DND-41 (cell line): ENCODE results near the gene KCNJ16.

Source experiments
- ATAC-seq: fragments of 200-7000 bp; cut with Tn5 transposase; 3 replicates; pipeline ENCODE4 v1.9.1; 2021; ENCODE audit warnings: low read depth; ENCODE audit not compliant: insufficient read depth
- DNase-seq: peaks from one replicate; pipeline ENCODE4 v3.0.0-alpha.2; 2020
- H2AFZ ChIP-seq: 2 replicates; pipeline ENCODE4 v1.6.0; 2012; ENCODE audit warnings: low read depth, low read length
- H3K27ac ChIP-seq: 2 replicates; pipeline ENCODE4 v1.5.1; 2012; ENCODE audit warnings: low read length, inconsistent platforms
- H3K27me3 ChIP-seq: fragments of 200-600 bp; sonication (generic); 2 replicates; pipeline ENCODE4 v1.6.0; 2012; ENCODE audit warnings: low read length, mild to moderate bottlenecking, inconsistent platforms; ENCODE audit not compliant: insufficient read depth, poor library complexity
- H3K36me3 ChIP-seq: 2 replicates; pipeline ENCODE4 v1.5.1; 2012; ENCODE audit warnings: low read length, inconsistent platforms; ENCODE audit not compliant: insufficient read depth
- H3K4me1 ChIP-seq: 2 replicates; pipeline ENCODE4 v1.5.1; 2012; ENCODE audit warnings: mild to moderate bottlenecking, low read length; ENCODE audit not compliant: insufficient read depth
- H3K4me2 ChIP-seq: 2 replicates; pipeline ENCODE4 v1.6.0; 2012; ENCODE audit warnings: mild to moderate bottlenecking, moderate library complexity, low read length, inconsistent platforms; ENCODE audit not compliant: insufficient read depth
- H3K4me3 ChIP-seq, 2 experiments: fragments of 200-600 bp in 1 of 2; shearing (Covaris generic) in 1 of 2; 2 replicates each; pipeline ENCODE4 v1.5.1; 2012 to 2016; ENCODE audit warnings: inconsistent platforms in 2 of 2, low read length in 2 of 2, mild to moderate bottlenecking in 2 of 2, low read depth in 1 of 2, moderate library complexity in 1 of 2
- H3K79me2 ChIP-seq: 2 replicates; pipeline ENCODE4 v1.6.0; 2012; ENCODE audit warnings: low read length, inconsistent platforms; ENCODE audit not compliant: insufficient read depth
- H3K9ac ChIP-seq: 2 replicates; pipeline ENCODE4 v1.6.0; 2012; ENCODE audit warnings: low read depth, mild to moderate bottlenecking, inconsistent platforms, low read length, moderate library complexity
- H3K9me3 ChIP-seq: 2 replicates; pipeline ENCODE4 v1.5.1; 2012; ENCODE audit warnings: low read length, moderate library complexity, mild to moderate bottlenecking, inconsistent platforms; ENCODE audit not compliant: insufficient read depth, severe bottlenecking
- H4K20me1 ChIP-seq: 2 replicates; pipeline ENCODE4 v1.6.0; 2012; ENCODE audit warnings: low read length; ENCODE audit not compliant: insufficient read depth
- CTCF ChIP-seq: IDR thresholded peaks from 2 replicates; pipeline ENCODE4 v1.5.1; 2012; ENCODE audit warnings: borderline replicate concordance, low read length, moderate library complexity, mild to moderate bottlenecking; ENCODE audit not compliant: poor library complexity, severe bottlenecking; ENCODE audit errors: extremely low read depth
- EZH2 ChIP-seq: IDR thresholded peaks from 3 replicates; pipeline ENCODE4 v1.6.1; 2012; ENCODE audit warnings: borderline replicate concordance, low read depth, mild to moderate bottlenecking, moderate library complexity, low read length, inconsistent platforms; ENCODE audit not compliant: severe bottlenecking

KCNJ16 gene

GRCh38 chr17:70099294-70099693 is 24.3 kb downstream of the KCNJ16 start:
- Histone ChIP-seq H2AFZ (no peak overlapping the region), H3K9ac (no peak overlapping the region), H3K9me3 (no peaks in the 10 kb centered on the region), H3K36me3 (no peaks in the 10 kb centered on the region), H3K79me2 (no peaks in the 10 kb centered on the region), H4K20me1 (no peaks in the 10 kb centered on the region), H3K27me3 (no peaks in the 10 kb centered on the region), H3K27ac (no peak overlapping the region), H3K4me2 (no peak overlapping the region), H3K4me3 (no peak overlapping the region), H3K4me1 (no peaks in the 10 kb centered on the region)
- ATAC-seq (no peak), DNase-seq (no peak)
- TF ChIP-seq EZH2 (no peak), CTCF (no peak)

DNA sequence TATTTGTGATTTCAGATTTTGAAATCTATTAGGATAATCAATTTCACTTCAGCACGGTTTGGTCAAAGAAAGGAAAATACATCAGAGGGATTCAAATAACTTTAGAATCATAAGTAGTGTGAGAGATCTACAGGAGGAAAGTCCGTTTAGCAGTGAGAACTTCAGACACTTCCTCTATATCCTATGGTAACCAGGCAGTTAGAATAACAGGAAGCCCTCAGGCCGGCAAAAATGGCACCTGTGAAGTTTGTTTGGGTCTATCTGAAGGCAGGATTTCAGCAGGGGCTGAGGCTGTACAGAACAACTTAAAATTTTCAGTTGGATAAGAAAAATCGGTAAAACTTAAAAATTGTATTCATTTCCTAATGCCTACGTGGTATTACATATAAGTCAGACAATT is 24.9 kb downstream of the KCNJ16 start:
- Histone ChIP-seq H2AFZ (no peak overlapping the region), H3K9me3 (no peaks in the 10 kb centered on the region), H3K9ac (no peak overlapping the region), H3K4me2 (no peak overlapping the region), H3K4me1 (no peaks in the 10 kb centered on the region), H3K27ac (no peak overlapping the region), H3K79me2 (no peaks in the 10 kb centered on the region), H3K4me3 (no peak overlapping the region), H3K36me3 (no peaks in the 10 kb centered on the region), H3K27me3 (no peaks in the 10 kb centered on the region), H4K20me1 (no peaks in the 10 kb centered on the region)
- no peak for TF ChIP-seq CTCF
- TF ChIP-seq EZH2 = no peak
- ATAC-seq (no peak), DNase-seq (no peak)

DNA sequence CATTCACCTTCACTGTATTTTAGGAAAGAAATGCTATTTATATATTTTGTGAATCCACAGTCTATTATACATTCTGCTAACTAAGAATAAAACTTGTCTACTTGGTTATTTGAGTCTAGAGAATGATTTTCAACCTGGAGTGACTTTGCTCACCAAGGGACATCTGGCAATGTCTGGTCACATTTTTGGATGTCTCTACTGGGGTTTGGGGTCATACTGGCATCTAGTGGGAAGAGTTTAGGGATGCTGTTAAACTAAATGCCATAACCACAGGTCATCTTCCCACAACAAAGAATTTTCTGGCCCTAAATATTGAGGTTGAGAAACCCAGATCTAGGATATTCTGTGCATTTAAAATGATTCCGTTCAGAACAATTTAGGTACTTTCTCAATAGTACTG is 26.0 kb downstream of the KCNJ16 start:
- Histone ChIP-seq H3K9ac (no peak overlapping the region), H3K4me1 (no peaks in the 10 kb centered on the region), H3K9me3 (no peaks in the 10 kb centered on the region), H3K79me2 (no peaks in the 10 kb centered on the region), H3K4me3 (no peak overlapping the region), H4K20me1 (no peaks in the 10 kb centered on the region), H3K4me2 (no peak overlapping the region), H3K27me3 (no peaks in the 10 kb centered on the region), H2AFZ (no peak overlapping the region), H3K36me3 (no peaks in the 10 kb centered on the region), H3K27ac (no peak overlapping the region)
- no peak for TF ChIP-seq CTCF
- TF ChIP-seq EZH2 = no peak
- no peak for ATAC-seq
- no peak for DNase-seq

- DNase-seq = no peak
- Histone ChIP-seq H3K4me3 (no peak overlapping the region), H3K27me3 (no peaks in the 10 kb centered on the region), H3K4me1 (no peaks in the 10 kb centered on the region), H3K27ac (no peak overlapping the region), H3K9ac (no peak overlapping the region), H3K79me2 (no peaks in the 10 kb centered on the region), H2AFZ (no peak overlapping the region), H3K4me2 (no peak overlapping the region), H3K9me3 (no peaks in the 10 kb centered on the region), H4K20me1 (no peaks in the 10 kb centered on the region), H3K36me3 (no peaks in the 10 kb centered on the region)
- TF ChIP-seq EZH2 (no peak), CTCF (no peak)
- ATAC-seq = no peak
Observed at GRCh38 chr17:70102531-70102930, 27.5 kb downstream of the KCNJ16 start.
